CD4-positive, alpha-beta T cell treated with Interferon gamma for 1 hour (primary cell): ENCODE data around the gene AFAP1L1.
"Not testable (repeated sequence)": the region's sequence is repeated elsewhere in the genome, so short reads cannot be mapped to it uniquely, and the experiment has no call there.

Source experiments
- DNase-seq: peaks from one replicate; pipeline ENCODE4 v3.0.0-alpha.2; 2020

The AFAP1L1 gene

DNA sequence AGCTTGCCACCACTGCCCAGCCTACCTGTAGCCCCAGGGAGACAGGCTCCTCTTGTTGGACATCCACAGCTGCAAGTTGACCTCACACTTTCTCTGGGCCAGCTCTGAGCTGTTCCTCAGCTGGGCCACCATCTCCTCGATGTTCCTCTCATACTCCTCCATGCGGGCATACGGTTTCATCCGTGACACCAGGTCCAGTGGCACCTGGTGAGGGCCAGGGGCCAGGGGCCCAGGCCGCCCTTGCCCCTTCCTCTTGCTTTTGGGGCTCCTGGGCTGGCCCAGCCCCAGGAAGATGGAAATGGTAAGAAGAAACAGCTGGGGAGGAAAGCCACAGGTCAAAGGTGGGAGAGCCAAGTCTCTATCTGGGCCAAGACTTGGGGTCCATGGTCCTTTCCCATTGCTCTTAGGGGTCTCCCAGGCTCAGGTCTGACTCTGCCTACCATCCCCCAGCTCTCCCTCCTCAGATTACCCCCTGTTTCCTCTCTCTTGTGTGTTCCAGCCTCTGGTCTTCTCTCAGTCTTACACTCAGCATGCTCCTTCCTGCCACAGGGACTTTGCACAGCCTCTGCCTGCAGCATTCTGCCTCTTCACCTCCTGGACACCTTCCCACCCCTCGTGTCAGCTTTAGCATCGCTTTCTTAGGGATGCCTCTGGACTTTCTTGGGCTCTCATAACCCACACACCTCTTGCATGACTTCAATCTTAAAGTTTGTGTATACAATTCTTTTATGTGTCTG, 105.2 kb downstream of the AFAP1L1 start:
- DNase-seq = no peak

- DNase-seq = no peak
Measured at GRCh38 chr5:149378241-149378820, 106.7 kb downstream of the AFAP1L1 start.

- no peak for DNase-seq
Measured at GRCh38 chr5:149379177-149379761, 107.6 kb downstream of the AFAP1L1 start, which contains the start of gene IL17B. TSS of gene IL17B (minus strand) at chr5:149379292. CDS start at chr5:149379225, 67 bp downstream.

DNA sequence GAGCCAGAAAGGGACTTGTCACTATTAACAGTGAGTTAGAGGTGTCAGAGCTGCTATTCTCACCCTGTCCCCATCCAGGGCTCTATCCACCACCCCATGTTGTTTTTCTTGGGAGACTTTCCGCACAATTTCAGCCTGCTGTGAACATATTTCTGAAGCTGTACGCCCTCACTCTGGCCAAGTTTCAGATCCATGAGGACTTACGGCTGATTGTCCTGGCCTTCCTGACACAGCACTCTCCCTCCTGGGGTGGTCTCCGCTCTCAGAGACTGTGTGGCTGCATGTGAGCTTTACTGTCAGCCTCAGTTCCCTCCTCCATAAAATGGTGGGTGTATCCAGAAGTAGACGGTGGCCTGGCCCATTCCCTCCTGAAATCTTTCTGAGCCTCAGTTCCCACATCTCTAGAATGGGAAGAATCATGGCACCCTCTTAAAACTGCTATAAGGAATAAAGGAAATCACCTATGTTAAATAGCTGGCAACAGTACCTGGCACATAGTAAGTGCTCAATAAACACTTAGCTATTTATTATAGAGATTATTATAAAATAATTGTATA, 108.2 kb downstream of the AFAP1L1 start:
- DNase-seq = no peak

DNA sequence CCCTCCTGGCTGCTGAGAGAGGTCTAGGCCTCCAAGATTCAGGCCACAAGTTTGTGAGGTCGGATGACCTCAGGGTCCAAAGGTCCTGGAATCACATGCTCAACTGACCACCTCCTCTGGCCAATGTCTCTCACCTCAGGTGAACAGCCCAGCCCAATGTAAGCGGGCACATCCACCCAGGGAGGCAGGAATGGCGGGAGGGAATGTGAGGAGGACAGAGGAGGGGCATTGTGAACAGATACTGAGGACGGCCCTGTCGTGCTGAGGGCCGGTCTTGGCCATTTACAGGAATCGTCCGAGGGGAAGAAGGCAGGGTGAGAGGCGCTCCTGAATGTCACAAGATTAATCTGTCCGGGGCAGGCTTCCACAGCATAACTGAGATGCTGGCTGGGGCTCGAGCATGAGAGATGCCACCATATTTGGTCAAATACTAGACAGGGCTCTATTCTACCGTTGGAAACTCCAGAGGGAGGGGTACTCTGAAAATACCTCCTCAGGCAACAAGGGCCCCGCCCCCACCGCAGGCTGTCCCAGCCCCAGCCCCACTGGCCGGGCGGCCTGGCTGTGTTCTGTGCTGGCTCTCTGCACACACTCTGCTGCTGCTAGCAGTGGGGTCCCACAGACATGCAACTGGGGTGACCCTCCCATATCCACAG, 108.9 kb downstream of the AFAP1L1 start:
- DNase-seq = no peak

DNA sequence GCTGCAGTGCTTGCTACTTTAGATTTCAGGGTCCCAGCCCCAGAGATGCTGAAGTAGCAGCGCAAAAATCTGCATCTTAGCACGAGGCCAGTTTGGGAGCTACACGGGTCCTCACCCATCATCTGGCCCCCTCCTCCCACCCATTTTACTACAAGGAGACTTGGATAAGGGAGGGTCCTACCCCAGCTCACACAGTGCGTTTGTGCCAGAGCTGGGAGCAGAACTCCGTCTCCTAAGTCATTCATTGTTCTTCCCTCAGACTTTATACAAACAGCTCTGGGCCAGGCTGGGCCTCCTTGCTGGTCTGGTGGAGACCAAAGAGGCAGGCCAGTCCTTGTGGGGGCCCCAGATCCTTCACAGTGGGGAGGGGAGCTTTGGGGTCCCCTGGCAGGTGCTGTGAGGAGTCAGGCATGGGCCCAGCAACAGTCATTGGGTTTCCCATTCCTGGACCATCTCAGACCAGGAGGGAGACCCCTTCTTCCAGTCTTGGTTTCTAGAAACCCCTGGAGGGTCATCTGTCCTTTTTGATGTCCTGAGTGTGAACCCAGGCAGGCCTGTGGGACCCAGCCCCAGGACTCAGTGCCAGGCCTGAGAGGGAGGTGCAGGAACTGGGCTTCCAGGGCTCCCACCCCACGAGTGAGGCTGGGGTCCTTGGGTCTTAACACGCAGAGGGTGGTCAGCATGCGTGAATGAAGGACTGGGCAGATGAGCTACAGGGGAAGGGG, 109.8 kb downstream of the AFAP1L1 start:
- DNase-seq = no peak

DNA sequence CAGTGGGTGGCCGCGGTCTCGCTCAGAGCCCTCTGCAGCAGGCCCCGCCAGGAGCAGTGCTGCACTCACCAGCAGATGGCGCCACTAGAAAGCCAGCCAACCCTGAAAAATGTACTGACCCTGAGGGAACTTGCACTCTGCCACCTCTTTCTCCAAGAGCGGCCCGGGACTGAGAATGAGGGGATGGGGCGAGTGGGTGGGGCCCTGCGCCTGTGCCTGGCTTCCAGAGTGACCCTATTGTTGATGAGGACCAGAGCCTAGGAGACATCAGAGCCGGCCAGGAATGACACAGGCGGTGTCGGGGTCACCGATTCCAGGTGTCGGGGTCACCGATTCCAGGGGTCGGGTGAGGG, 110.3 kb downstream of the AFAP1L1 start:
- DNase-seq = peak; percentile 40

- DNase-seq = no peak
Measured at GRCh38 chr5:149382517-149383220, 111.0 kb downstream of the AFAP1L1 start.

DNA sequence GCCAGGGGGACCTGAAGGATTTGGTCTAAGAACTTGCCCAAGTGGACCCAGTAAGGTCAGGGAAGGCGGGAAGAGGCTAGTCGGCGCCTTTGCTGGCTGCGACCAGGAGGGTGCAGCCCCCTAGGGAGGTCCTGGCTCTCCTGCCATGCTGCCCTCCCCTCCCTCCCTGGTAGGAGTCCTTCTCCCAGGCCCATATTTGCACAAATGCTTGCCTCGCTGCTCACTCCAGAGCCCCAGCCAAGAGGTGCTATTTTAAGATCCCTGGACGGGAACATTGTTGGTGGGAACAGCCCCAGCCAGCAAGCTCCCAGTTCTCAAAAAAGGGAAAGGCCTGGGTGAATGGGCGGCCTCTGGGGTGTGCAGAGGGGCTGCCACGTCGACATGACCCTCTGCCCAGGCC, 111.7 kb downstream of the AFAP1L1 start:
- DNase-seq = no peak

DNA sequence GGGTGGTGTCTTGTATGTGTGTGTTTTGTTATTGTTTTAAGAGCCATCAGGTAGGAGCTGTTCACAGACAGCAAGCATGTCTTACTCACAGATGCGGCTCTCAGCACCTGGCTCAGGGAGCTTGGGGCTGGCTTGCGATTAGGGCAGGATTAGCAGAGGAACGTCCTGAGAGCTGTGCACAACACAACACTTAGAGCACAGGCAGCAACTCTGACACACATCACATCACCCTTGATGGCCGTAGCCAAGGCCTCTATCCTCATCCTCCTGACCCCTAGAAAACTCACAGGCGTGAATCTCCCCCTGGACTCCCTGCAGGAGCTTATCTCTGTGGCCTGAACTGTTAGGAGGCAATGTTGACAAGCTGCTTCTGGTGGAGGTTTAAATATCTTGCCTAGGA, 114.5 kb downstream of the AFAP1L1 start:
- DNase-seq = no peak

DNA sequence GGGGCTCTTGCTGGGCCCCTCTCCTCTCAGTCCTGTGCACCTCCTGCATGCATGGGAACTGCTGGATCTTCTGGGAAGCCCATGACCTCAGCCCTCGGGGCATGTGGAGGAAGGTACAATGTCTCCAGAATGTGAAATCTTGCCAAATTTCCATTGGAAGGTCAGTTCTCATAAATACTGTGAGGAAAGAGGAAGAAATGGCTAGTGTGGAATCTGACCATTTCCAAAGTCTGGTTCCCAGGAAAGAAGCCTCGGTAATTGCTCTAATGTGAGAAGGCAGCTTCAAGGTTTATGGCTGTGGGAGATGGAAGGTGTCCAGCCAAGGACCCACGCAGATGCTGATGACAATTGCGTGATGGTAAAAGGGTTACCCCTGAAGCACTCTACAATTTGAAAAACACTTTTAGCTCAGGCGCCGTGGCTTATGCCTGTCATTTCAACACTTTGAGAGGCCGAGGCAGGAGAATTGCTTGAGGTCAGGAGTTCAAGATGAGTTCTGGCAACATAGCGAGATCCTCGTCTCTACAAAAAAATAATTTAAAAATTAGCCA, 115.5 kb downstream of the AFAP1L1 start:
- DNase-seq = no peak

GRCh38 chr5:149387982-149388381, 116.3 kb downstream of the AFAP1L1 start:
- no peak for DNase-seq

GRCh38 chr5:149388498-149389190, 117.0 kb downstream of the AFAP1L1 start:
- DNase-seq = no peak

- DNase-seq = no peak
Measured at GRCh38 chr5:149389552-149390495, 118.2 kb downstream of the AFAP1L1 start.

DNA sequence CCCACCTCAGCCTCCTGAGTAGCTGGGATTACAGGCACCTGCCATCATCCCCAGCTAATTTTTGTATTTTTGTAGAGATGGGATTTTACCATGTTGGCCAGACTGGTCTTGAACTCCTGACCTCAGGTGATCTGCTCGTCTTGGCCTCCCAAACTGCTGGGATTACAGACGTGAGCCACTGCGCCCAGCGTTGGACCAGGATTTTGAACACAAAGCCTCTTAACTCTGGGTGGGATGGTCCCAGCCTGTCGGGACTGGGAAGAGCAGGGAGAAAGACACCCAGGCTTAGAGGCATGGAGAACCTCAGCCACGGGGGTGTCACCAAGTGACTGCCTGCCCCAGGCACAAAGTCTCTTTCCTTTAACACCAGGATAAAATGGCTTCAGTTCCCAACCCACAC, 119.4 kb downstream of the AFAP1L1 start:
- DNase-seq = not testable (repeated sequence)
